Tongue (tissue), 2 donors: ENCODE data around the gene PRKG1. TPM values are rescaled to one million over a fixed set of nuclear protein-coding genes. Genes with fewer than 3 reads are reported as not detected.
"Not testable (repeated sequence)": the region's sequence is repeated elsewhere in the genome, so short reads cannot be mapped to it uniquely, and the experiment has no call there.

ENCODE experiments used
- DNase-seq: peaks from one replicate; pipeline ENCODE4 v3.0.0-alpha.2; 2015
- total RNA-seq: library from RNA; depleted of rRNA; stranded (reverse); fragments of >200 nt; gene quantifications from one replicate; pipeline ENCODE4 v1.2.3, GENCODE V29; 2014

PRKG1 gene
- total RNA-seq, 1 donor from 2014 or later: 96.8 TPM

GRCh38 chr10:52228556-52228955, 1154.3 kb downstream of the PRKG1 start:
- no peak for DNase-seq

GRCh38 chr10:52229291-52229931, 1155.1 kb downstream of the PRKG1 start:
- DNase-seq: no peak

GRCh38 chr10:52232561-52233350, 1158.5 kb downstream of the PRKG1 start:
- no peak for DNase-seq

GRCh38 chr10:52233351-52233991, 1159.2 kb downstream of the PRKG1 start:
- not testable (repeated sequence) for DNase-seq

- no peak for DNase-seq
Observed at GRCh38 chr10:52239771-52240170, 1165.5 kb downstream of the PRKG1 start.

GRCh38 chr10:52245547-52245946, 1171.3 kb downstream of the PRKG1 start:
- DNase-seq: no peak

- DNase-seq: not testable (repeated sequence)
Observed at GRCh38 chr10:52247929-52248328, 1173.6 kb downstream of the PRKG1 start.

GRCh38 chr10:52248697-52249306, 1174.5 kb downstream of the PRKG1 start:
- no peak for DNase-seq

GRCh38 chr10:52249850-52250395, 1175.6 kb downstream of the PRKG1 start:
- DNase-seq: peak; percentile 73

GRCh38 chr10:52250510-52250909, 1176.2 kb downstream of the PRKG1 start:
- peak; percentile 73 for DNase-seq

- peak; percentile 69 for DNase-seq
Observed at GRCh38 chr10:52252307-52252706, 1178.0 kb downstream of the PRKG1 start.

- DNase-seq: no peak
Observed at GRCh38 chr10:52256832-52257691, 1182.8 kb downstream of the PRKG1 start.

- DNase-seq: no peak
Observed at GRCh38 chr10:52257692-52258075, 1183.4 kb downstream of the PRKG1 start.

- DNase-seq: no peak
Observed at GRCh38 chr10:52258799-52259425, 1184.6 kb downstream of the PRKG1 start.

GRCh38 chr10:52259426-52259812, 1185.1 kb downstream of the PRKG1 start:
- no peak for DNase-seq

- no peak for DNase-seq
Observed at GRCh38 chr10:52261362-52261761, 1187.1 kb downstream of the PRKG1 start.

- DNase-seq: no peak
Observed at GRCh38 chr10:52265131-52265926, 1191.0 kb downstream of the PRKG1 start.

- no peak for DNase-seq
Observed at GRCh38 chr10:52266858-52267257, 1192.6 kb downstream of the PRKG1 start.

- no peak for DNase-seq
Observed at GRCh38 chr10:52268790-52269189, 1194.5 kb downstream of the PRKG1 start.

GRCh38 chr10:52269233-52269632, 1194.9 kb downstream of the PRKG1 start:
- no peak for DNase-seq
